GM21737 (cell line): ENCODE data around the gene PRLH.
A peak's percentile ranks its signal among the peaks of the same experiment; 100 is the strongest.

Experiments used
- ATAC-seq: cut with Tn5 transposase; IDR thresholded peaks from one replicate; pipeline ENCODE4 v1.9.1; 2021; ENCODE audit warnings: mild to moderate bottlenecking, moderate library complexity; ENCODE audit not compliant: unreplicated experiment

PRLH gene

DNA sequence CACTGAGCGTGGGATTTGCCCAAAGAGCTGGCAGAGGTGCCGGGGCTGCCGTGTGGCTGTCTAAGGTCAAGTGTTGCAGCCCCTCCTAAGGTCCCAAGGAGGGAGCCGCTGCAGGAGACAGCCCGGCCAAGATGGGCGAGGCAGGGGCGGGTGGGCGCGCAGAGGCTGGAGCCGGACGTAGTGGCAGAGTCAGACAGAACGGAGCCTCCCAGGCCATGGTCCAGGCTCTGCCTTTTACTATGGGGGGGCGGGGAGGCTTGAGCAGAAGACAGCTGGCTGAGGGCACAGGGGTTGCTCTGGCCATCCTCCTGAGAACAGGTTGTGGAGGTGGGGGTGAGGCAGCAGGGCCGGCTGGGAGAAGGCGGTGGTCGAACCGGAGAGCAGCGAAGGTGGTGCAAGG, 27.5 kb upstream of the PRLH start:
- ATAC-seq = no peak

DNA sequence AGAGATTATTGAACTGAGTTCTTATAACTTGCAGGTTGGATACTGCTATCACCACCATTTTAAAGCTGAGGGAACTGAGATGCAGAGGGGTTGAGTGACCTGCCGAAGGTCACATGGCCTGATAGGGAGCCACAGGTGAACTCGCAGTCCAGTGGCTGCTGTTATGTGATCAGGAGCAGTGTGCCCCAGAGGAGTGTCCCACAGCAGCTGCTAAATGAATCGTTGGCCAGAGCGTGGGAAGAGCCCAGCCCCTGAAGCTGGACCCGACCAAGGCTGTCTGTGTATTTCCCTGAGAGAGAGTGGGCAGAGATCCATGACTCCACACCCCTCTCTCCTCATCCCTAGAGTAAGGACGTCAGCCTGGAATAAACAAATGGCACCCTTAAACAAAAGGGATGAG, 26.7 kb upstream of the PRLH start:
- no peak for ATAC-seq

DNA sequence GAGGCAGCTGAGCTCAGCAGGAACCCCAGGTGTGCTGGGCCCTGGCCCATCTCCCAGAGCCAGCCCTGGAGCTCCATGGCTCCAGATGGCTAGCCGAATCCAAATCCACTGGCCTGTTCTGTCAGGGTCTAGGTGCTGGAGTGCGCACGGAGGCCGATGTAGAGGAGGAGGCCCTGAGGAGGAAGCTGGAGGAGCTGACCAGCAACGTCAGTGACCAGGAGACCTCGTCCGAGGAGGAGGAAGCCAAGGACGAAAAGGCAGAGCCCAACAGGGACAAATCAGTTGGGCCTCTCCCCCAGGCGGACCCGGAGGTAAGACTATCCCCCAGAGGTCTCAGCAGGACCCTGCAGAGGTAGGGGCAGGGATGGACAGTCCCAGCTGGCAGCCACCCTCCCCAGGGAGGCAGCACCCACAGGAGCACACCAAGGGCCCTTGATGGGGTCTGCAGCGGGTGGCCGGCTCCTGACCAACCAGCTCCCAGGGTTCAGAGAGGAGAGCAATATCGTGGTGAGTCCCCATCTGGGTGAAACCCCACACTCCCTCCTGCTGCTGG, 26.1 kb upstream of the PRLH start:
- no peak for ATAC-seq

DNA sequence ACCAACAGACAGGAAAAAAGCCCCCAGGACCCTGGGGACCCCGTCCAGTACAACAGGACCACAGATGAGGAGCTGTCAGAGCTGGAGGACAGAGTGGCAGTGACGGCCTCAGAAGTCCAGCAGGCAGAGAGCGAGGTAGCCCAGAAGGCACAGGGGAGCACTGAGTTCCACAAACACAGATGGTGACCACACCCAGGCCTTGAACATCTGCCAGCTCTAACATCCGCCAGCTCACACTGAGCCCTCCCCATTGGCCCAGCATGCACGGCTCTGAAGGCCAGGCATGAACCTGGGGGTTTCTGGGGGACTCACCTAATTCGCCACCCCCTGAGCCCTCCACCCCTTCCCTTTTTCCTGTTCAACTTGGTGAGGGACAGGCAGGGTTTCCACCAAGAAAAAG, 25.6 kb upstream of the PRLH start:
- no peak for ATAC-seq

DNA sequence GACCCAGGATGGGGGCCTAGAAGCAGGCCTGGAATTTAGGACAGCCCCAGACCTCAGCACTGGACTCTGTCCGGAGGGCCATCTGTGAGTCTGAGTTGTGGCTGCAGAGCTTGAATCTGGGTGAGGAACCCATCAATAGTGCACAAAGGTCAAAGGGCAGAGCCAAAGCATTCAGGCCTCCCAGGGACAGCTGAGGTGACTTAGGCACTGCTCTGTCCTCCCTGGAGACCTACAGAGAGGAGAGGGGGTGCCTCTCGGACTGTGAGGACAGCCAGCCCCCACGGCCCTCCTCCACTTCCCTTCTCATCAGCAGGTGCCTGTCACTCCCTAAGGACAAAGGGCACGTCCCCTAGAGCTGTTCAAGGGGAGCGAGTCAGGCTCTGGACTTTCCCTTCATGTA, 25.1 kb upstream of the PRLH start:
- ATAC-seq = no peak

DNA sequence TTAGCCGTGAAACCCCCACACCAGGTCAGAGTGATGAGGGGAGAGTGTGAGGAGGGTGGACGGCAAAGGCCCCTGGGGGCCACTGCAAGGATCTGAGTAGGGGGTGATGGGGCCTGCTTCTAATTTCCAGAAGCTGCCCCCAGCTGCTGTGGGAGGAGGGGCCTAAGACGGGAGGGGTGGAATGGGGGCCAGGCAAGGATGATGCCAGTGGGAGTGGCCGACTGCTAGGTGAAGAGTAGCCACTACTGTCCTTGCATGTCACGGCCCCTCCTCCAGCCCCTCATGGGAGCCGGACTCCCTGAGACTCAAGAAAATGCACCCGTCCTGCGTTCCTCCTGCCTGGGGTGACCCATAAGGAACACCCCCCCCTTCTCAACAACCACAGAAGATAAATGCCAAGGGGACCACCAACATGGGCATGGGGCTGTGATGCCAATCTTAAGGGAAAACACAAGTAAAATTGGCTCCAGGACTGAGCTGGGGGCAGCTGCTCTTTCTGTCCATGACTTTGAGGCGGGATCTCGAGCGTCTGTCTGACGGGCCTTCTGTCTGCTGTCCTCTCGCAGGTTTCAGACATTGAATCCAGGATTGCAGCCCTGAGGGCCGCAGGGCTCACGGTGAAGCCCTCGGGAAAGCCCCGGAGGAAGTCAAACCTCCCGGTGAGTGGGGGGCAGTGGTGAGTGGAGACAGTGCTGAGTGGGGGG, 24.2 kb upstream of the PRLH start:
- no peak for ATAC-seq

DNA sequence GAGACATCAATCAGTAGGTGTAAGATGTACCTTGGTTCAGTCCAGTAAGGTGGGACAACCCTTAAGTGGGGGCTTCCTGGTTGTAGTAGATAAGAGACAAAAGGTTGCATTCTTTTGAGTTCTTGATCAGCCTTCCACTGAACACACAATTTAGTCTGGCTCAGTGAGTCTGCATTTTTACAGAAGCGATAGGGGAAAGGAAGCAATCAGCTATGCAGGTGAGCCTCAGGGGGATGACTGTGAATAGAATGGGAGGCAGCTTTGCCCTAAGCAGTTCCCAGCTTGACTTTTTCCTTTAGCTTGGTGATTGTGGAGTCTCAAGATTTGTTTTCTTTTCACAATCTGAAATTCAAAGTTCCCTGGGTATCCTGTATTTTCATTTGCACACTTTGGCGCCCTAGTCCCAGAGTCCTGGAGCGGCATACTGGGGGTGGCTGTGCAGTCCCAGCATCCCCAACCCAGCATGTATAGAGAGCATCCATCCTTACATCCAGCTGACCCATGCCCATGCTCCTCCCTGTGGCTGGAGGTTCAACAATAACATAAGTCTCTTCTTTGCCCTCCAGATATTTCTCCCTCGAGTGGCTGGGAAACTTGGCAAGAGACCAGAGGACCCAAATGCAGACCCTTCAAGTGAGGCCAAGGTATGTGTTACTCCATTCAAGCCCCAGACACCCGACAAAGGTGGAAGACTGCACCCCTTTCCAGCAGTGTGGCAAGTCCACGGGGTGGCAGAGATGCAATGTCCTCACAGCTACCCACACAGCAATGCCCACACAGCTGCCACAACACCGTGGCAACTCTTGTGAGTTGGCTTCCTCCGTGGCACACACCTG, 20.1 kb upstream of the PRLH start:
- no peak for ATAC-seq

DNA sequence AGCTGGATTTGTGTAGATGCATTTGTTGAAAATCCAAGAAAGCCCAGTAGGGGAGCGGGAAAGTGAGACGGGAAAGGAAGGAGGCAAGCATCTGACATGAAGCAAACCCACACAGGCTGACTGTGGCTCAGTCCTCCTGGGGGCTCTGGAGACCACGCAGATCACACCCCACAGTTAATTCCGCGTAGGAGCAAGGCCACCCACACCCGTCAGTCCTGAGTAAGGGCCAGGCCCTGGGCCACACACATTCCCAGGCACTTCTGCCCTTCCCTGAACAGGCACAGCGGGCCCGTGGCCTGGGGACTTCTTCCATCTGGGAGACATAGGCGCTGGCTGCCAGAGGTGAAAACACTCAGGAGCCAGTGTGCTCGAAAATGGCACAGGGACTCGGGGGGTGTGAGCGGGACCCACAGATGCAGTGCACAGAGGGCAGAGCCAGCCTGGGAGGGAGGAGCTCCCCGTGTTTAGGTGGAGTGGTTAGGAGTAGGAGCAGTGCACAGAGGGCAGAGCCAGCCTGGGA, 19.4 kb upstream of the PRLH start:
- ATAC-seq = no peak

DNA sequence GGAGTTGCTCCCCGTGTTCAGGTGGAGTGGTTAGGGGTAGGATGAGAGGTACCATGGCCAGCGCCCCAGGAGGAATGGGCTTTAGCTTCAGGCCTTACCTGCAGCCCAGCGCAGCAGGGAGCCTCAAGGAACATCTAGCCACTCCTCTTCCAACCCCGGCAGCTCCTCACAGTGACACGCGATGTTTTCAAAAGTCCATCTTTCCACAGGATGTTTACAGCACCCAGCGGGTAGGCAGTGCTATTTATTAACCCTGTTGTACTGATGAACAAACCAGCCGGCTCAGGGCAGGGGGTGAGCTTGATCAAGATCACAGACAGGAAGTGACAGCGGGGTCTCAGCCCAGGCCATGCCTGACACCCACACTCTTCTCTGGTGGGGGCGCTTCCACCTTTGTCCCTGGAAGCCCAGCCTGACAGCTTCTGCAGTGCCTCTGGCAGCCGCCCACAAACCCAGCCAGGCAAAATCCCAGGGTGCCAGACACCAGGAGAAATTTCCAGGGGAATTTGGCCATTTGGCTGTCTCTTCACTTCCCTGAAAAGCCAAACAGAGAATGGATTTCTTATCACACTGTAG, 18.4 kb upstream of the PRLH start:
- no peak for ATAC-seq

DNA sequence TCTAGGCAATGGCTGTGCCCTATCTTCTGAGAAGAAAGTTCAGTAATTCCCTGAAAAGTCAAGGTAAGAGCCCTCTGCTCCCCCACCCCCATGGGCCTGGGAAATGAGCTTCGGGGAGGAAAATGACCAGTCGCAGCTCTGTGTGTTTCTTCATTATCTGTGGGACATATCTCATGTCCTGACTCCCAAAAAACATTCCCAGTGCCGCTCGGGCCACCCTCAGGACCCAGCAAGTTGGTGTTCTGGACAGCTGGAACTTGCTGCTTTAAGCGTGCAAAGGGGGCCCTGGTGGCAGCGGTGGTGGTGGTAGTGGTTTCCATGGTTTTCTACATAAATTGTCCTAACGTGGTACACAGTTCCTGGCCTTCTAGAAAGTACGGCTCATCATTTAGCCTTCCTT, 17.2 kb upstream of the PRLH start:
- no peak for ATAC-seq

DNA sequence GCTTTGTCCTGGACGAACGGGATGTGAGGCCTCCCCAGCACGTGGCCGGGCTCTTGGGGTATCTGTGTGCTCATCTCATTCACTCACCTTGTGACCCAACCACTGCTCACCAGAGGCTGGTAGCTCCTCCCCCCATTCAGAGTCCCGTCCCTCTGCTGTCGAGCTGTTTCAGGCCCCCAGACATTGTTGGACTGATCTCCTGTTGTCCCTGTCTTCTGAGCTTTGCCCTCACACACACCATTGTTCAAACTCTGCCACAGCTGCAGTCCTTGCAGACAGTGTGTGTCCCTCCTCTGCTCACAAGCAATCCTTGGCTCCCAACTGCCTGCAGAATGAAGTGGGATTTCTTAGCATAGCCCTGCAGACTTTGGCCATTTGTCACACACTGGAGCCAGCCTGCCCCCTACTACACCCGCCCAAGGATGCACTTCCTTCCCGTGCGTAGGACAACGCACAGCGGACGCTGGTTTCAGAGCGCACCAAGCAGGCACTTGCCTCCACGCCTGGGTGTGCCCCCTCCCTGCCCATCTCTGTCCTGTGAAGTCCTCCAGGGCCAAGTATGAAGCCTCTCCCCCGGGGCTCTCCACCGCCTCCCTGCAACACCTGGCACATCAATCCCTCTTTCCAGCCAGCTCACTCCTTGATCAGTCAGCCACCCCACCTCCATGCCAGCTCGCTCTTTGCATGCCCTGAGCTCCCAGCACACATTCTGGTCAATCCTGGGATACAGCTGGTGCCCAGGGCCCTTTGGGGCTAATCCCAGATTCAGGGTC, 16.5 kb upstream of the PRLH start:
- ATAC-seq = no peak

DNA sequence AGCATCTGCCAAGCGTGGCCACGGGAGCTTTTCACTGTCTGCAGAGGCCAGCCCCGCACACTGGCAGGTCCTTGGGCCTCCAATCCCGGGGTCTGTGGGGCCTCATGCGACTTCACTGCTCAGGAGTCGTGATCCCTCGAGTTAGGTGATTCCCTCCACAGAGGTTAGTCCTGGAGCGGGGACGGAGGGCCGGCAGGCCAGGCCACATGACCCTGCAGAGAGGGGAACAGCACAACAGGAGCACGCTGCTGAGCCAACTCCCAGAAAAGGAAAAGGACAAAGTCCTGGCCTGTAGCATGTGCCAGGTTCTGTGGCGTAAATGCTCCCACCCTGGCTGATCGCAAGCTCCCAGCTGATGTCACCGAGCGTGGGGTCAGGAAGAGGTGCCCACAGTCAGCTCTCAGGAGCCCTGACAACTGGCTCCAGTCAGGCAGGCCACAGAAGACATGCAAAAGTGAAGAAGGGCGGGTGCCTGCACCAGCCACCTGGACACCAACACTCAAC, 15.3 kb upstream of the PRLH start:
- no peak for ATAC-seq

DNA sequence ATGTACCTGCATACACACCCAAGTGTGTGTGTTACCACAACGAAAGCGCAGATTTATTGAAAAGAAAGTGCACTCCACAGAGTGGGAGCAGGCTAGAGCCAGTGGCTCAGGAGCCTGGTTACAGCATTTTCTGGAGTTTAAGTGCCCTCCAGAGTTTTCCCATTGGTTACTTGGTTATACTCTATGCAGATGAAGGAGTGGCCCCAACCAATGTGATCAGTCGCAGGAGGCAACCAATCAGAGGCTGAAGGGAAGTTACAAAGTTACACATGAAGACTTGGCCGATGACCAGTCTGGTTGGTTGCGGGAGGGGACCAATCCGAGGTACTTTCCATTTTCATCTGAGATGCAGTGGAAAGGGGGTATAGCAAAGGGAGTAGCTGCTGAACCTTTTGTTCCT, 13.5 kb upstream of the PRLH start:
- ATAC-seq = no peak

DNA sequence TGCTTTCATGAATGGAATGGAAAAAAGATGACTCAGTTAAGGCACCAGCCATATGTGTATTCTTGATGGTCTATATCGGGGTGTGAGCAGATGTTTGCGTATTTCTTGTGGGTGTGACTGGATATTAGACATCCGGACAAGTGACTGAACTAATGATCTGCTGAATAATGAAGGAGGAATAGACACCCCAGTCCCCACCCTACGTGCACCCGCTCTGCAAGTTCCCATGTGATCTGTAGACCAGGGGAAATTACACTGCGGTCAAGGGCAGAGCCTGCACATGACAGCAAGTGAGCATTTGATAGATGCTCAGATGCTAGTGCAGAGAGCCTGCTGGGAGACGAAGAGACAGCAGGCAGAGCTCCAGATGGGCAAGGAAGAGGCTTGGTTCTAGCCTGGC, 12.4 kb upstream of the PRLH start:
- ATAC-seq = no peak

DNA sequence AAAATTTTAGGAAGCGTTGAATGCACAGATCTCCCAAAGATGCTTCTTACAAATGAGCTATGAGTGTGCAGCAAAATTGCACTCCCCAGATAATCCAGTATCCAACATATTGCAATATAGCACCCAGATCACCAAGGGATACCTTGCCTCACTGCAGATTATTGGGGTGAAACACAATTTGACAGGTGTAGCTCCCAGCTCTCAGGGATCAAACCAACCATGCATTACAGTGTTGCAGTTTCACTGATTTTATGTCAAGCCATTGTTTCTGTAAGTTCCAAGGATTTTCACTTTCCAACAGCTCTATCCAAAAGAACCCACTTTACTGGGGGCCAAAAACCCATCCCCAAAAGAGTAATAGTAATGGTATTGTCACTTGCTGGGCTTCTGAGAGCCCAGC, 10.8 kb upstream of the PRLH start:
- ATAC-seq = no peak

DNA sequence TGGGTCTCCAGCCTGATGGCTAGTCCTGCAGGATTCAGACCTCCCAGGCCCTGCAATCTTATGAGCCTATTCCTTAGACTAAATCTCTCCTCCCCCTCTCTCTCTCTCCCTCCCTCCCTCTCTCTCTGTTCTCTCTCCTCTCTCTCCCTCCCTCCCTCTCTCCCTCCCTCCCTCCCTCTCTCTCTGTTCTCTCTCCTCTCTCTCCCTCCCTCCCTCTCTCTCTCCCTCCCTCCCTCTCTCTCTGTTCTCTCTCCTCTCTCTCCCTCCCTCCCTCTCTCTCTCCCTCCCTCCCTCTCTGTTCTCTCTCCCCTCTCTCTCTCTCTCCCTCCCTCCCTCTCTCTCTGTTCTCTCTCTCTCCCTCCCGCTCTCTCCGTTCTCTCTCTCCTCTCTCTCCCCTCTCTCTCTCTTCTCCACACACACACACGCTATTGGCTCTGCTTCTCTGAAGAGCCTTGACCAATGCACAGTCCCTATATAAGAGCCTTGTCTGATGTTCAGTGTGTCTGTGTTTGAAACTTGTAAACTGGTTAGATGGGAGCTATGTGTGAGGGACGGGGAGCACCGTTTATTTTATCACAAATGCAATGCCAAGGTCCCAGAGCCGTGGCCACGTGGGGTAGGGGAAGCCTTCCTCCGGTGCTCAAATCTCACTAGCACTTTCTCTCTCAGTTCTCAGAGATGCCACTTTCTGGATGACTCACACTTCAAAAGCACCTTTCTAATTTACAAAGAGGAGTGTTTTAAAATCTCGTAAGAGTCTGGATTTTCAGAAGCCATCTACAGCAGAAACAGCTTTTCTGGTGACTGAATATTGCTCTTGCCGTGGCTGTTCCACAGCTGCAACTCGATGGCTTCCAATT, 9.4 kb upstream of the PRLH start:
- peak; percentile 91 for ATAC-seq

DNA sequence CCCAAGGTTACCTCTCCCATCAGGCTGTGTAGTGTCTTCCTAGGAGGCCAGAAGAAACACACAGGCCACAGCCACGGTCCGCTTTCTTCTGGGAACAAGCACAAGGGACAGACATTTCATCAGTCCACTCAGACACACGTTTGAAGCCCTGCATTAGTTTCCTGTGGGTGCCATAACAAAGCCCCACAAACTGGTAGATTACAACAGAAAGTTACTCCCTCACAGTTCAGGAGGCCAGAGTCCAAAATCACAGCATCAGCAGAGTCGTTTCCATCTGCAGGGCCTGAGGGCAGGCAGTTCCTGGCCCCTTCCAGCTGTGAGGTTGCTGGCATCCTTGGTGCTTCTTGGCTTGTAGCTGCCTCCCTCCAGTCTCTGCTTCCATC, 8.8 kb upstream of the PRLH start:
- ATAC-seq = peak; percentile 24

DNA sequence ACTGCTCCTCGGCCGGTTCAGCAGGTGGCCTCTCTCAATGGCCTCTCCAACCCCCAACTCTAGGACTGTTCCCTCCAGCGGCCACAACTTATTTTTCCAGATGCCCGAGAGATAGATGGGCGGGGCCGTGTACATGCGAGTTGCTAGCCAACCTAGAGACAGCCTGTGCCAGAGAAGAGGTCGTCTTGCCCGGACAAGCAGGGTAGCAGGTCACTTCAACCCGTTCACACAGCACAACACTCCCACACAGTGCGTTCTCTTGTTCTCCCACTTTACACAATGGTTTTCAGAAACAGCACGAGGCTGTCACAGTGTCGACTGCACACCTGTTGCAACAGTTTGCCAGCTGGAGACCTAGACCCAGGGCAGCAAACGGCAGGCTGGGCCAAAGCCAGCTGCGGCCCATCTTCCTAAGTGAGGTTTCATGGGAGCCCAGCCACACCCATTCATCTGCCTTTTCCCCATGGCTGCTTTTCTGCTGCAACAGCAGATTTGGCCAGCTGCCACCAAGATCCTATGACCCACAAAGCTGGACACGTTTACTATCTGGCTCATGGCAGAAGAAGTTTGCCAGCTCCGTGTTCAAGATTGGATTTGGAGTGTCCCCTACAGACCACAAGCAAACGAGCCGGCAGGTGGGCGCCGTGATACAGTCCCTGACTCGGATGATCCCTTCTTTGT, 7.3 kb upstream of the PRLH start:
- no peak for ATAC-seq

DNA sequence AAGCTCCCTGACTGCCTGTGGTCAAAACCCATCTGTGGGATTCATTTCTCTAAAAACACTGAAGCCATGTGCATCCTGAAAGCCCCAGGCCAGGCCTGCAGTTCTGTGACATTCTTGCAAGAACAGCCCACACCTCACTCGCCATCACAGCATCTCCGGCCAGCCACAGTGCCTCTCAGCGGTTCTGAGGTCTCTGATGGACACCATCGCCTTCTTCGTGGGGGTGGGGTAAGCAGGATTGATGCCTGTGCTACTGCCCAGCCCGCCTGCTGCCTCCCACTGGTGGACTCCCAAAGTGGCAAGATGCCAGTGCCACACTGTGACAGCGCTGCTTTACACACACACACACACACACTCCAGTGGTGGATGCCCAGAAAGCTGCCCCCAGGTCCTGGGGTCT, 5.2 kb upstream of the PRLH start:
- no peak for ATAC-seq
